HG03571 (cell line): ENCODE data around the gene MTMR6.

Experiments used
- ATAC-seq: cut with Tn5 transposase; IDR thresholded peaks from one replicate; pipeline ENCODE4 v1.9.1; 2021; ENCODE audit not compliant: unreplicated experiment

Gene MTMR6

GRCh38 chr13:25281193-25281934 is 5.9 kb downstream of the MTMR6 start:
- ATAC-seq, result peak; percentile 79

DNA sequence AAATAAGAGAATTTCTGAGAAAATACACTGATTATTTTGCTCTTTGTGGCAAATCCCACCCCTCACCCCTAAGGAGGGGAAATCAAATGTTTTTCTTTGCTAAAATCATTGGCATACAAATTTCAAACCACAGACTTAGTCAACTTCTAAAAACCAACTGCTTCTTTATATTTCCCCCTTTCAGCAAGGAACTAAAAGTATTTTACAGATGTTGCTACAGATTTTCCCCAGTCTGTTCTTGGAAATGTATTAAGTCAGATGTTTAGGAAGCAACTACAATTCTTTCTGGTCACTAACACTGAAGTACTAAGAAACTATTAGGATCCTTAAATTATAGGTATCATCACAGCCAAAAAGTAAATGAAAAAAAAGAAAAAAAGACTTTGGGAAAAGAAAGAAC is 6.9 kb downstream of the MTMR6 start:
- no peak for ATAC-seq

GRCh38 chr13:25276748-25277147 is 10.5 kb downstream of the MTMR6 start:
- ATAC-seq, result no peak

DNA sequence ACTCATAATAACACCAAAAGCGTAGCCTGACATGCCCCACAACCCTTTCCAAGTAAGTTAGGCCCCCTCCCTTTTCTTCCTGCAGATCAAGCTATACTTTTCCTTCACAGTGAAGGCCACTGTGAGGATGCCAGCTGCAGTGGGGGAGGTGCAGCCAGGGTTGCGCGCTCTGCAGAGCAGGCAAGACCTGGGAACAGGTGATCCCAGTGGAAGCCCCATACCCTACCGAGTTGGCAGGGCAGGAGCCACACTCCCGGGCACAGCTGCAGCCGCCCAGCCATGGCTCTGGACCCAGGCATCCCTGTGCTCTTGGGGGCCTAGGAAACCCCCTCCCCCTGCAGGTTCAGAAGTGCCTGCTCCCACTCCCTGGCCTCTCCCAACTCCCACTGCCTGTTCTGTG is 18.7 kb downstream of the MTMR6 start:
- ATAC-seq, result no peak

DNA sequence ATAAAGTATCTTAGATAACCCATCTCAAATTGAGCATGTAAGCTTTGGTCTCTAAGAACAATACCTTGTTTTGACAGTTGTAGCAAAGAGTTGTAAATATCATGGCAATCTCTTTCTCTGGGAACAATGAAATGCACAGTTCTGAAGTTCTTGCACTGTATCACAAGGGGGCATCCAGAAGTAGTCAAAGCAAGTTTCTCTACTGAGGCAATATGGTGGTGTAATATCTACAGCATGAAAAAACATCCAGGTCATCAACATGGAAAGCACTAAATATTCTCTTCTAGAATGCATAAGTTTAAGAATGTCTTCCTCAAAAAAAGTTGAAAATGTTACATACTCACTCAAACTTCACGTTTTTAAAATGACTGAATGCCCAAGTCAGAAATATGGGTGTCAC is 19.6 kb downstream of the MTMR6 start:
- no peak for ATAC-seq

DNA sequence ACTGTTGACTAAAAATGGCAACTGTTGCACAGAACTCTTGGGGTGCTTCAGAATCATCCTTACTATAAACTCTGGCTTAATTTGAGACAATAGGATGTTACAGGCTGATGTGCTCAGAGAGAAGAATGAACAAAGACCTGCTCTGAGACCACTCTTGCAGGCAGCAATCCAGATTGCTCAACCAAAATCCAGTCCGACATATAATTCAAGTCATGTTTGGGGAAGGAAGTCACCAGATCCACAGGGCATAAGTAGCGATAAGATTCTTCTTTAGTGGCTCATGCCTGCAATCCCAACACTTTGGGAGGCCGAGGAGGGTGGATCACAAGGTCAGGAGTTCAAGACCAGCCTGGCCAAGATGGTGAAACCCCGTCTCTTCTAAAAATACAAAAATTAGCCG is 20.6 kb downstream of the MTMR6 start:
- no peak for ATAC-seq

- no peak for ATAC-seq
Observed at GRCh38 chr13:25262261-25262660, 25.0 kb downstream of the MTMR6 start.

- ATAC-seq, result no peak
Observed at GRCh38 chr13:25253702-25254101, 33.6 kb downstream of the MTMR6 start.

GRCh38 chr13:25252752-25253151 is 34.5 kb downstream of the MTMR6 start:
- ATAC-seq, result no peak

- no peak for ATAC-seq
Observed at GRCh38 chr13:25252225-25252624, 35.1 kb downstream of the MTMR6 start.

DNA sequence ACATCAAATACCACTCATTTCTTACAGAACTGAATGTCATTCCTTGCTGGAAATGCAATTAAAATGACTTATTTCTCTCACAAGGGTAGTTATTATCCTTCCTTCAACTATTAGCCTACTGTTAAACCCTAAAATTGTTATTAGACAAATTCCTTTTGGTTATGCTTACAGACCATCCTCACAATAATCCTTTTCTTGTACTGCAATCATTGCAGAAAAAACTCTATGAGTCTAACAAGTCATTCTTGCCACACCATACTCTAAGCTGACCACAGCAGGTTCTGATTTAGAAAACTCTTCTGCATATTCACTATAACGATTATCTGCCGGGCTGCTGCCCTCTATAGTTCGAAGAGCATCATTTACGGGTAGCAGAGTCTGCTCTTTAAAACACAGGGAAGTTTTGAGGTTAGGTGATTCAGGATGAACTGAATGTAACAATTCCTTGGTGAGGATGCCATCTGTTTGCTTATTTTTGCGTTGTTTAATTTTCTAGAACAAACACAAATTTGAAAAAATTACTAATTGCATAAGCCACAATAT is 38.2 kb downstream of the MTMR6 start:
- ATAC-seq, result no peak

GRCh38 chr13:25248071-25248470 is 39.2 kb downstream of the MTMR6 start:
- ATAC-seq, result no peak

- no peak for ATAC-seq
Observed at GRCh38 chr13:25247360-25247759, 39.9 kb downstream of the MTMR6 start.

DNA sequence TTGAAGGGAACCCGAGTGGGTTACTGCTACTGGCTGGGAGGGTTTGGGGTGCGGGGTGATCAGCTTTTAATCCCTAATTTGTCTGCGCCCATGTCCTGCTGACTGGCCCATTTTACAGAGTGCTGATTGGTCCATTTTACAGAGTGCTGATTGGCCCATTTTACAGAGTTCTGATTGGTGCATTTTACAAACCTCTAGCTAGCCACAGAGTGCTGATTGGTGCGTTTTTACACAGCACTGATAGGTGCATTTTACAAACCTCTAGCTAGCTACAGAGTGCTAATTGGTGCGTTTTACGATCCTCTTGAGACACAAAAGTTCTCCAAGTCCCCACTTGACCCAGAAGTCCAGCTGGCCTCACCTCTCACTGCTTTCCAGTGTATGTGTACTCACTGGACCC is 43.2 kb downstream of the MTMR6 start:
- ATAC-seq, result no peak

DNA sequence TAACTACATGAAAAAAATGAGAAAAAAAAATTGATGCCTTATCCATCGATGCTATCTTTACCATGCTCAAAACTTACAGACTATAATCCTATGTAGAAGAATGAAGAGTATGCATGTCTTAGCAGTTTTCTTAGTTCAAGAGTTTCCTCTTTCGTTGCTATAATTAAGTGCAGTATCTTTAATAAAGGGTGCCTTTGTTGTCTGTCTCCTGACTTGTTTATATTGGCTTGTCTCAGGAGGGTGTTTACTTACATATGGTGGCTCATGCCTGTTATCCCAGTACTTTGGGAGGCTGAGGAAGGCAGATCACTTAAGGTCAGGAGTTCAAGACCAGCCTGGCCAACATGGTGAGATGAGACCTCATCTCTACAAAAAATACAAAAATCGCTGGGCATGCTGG is 44.3 kb downstream of the MTMR6 start:
- ATAC-seq, result no peak

DNA sequence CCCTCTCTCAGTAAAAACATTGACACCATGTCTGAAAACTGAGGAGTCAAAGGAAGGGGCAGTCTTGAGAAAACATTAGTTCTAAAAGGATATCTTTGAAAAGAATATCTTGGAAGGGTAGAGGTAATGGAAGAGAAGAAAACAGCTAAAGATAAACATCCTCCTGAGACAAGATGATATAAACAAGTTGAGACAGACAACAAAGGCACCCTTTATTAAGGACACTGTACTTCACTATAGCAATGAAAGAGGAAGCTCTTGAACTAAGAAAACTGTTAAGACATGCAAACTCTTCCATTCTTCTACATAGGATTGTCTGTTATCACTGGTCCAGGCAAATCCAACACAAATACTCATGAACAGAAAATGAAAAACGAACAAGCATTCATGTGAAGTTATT is 46.3 kb downstream of the MTMR6 start:
- no peak for ATAC-seq

DNA sequence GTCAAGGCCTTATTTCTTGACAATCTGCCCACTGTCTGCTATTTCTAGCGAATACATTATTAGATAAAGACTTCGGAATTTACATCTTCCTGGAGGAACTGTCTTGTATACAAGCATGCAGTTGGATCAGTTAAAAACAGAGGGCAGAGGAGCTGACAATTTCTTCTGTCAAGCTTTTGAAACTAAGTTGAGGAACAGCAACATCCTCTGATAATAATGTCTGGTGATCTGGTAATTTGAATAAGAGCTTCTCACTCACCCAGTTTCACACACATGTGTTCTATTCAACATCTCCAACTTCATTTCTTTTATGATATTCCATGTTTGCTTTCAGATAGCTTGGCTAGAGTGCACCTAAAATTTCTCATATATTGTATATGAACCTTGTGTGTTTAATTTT is 50.2 kb downstream of the MTMR6 start:
- no peak for ATAC-seq

- ATAC-seq, result no peak
Observed at GRCh38 chr13:25233861-25234260, 53.4 kb downstream of the MTMR6 start.

GRCh38 chr13:25232937-25233515 is 54.3 kb downstream of the MTMR6 start:
- no peak for ATAC-seq

GRCh38 chr13:25231517-25231916 is 55.8 kb downstream of the MTMR6 start:
- ATAC-seq, result no peak

- no peak for ATAC-seq
Observed at GRCh38 chr13:25227690-25228089, 59.6 kb downstream of the MTMR6 start.

DNA sequence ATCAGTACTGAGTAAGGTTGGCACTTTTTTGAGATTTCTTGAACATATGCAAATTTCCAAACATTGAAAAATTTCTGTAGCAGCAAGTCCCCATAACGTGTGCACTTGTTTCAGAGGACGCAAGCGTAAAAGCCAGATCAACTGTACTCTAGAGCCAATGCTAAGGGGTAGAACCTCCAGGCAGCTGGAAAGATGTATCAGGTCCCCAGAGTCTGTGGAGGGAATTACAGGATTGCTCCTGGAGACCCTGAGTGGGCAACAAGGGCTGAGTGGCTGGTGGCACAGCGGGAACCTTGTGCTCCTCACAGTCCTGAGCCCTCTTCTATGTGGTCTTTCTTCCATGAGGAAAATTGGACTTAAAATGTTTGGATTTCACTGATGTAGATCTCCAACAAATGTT is 61.3 kb downstream of the MTMR6 start:
- no peak for ATAC-seq

DNA sequence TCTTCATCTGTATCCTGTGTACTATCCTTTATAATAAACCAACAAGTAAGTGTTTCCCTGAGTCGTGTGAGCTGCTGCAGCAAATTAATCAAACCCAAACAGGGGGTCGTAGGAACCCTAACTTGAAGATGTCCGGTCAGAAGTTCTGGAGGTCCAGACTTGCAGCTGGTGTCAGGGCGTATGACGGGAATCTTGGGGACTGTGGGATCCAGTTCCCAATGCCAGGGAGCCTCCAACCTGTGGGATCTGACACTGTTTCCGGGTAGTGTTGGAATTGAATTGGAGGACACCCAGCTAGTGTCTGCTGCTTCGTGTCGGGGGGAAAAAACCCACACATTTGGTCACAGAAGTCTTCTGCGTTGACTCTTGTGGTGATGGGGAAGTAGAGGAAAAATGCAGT is 63.1 kb downstream of the MTMR6 start:
- ATAC-seq, result no peak
